NCI-H1105 (cell line): ENCODE results near the gene PSMB11.
"Not testable (repeated sequence)": the region's sequence is repeated elsewhere in the genome, so short reads cannot be mapped to it uniquely, and the experiment has no call there.

Experiments
- DNase-seq: peaks from one replicate; lab custom pipeline; 2025; lab: John Stamatoyannopoulos, UW

The PSMB11 gene

GRCh38 chr14:23042162-23042965 is at the start of gene PSMB11:
TSS of gene PSMB11 (plus strand) at chr14:23042212. CDS start at chr14:23042226, 14 bp downstream.
- no peak for DNase-seq

- no peak for DNase-seq
These were observed 48.5 kb upstream of the PSMB11 start for GRCh38 chr14:22993517-22993916.

GRCh38 chr14:22994762-22995275 is 47.2 kb upstream of the PSMB11 start:
- no peak for DNase-seq

GRCh38 chr14:22995889-22996625 is 46.0 kb upstream of the PSMB11 start:
- DNase-seq: no peak

GRCh38 chr14:22996768-22997654 is 45.0 kb upstream of the PSMB11 start:
- DNase-seq: no peak

- DNase-seq: no peak
These were observed 44.2 kb upstream of the PSMB11 start for GRCh38 chr14:22997676-22998323.

- no peak for DNase-seq
These were observed 43.5 kb upstream of the PSMB11 start for GRCh38 chr14:22998329-22999012.

GRCh38 chr14:23000860-23001259 is 41.2 kb upstream of the PSMB11 start:
- no peak for DNase-seq

GRCh38 chr14:23002592-23002991 is 39.4 kb upstream of the PSMB11 start:
- no peak for DNase-seq

- DNase-seq: not testable (repeated sequence)
These were observed 37.7 kb upstream of the PSMB11 start for GRCh38 chr14:23004274-23004673.

- DNase-seq: no peak
These were observed 36.4 kb upstream of the PSMB11 start for GRCh38 chr14:23005451-23006187.

GRCh38 chr14:23006188-23006534 is 35.9 kb upstream of the PSMB11 start:
- DNase-seq: no peak

GRCh38 chr14:23006544-23007419 is 35.2 kb upstream of the PSMB11 start:
- peak; percentile 98 for DNase-seq

- peak; percentile 77 for DNase-seq
These were observed 33.2 kb upstream of the PSMB11 start for GRCh38 chr14:23008831-23009230.

GRCh38 chr14:23009483-23009938 is 32.5 kb upstream of the PSMB11 start:
- DNase-seq: peak; percentile 31

GRCh38 chr14:23009939-23010726 is 31.9 kb upstream of the PSMB11 start, which contains the start of gene C14orf93:
TSS of gene C14orf93 (minus strand) at chr14:23010143. CDS start at chr14:22999023, 11,120 bp downstream.
- DNase-seq: peak; percentile 65

- no peak for DNase-seq
These were observed 28.8 kb upstream of the PSMB11 start for GRCh38 chr14:23013054-23013748.

GRCh38 chr14:23013749-23014054 is 28.3 kb upstream of the PSMB11 start:
- DNase-seq: not testable (repeated sequence)
